HG02885 (cell line): ENCODE results near the gene EHD4.
A peak's percentile ranks its signal among the peaks of the same experiment; 100 is the strongest.

ENCODE experiments used
- ATAC-seq: cut with Tn5 transposase; IDR thresholded peaks from one replicate; pipeline ENCODE4 v1.9.1; 2021; ENCODE audit warnings: mild to moderate bottlenecking; ENCODE audit not compliant: unreplicated experiment, poor library complexity

EHD4 gene

DNA sequence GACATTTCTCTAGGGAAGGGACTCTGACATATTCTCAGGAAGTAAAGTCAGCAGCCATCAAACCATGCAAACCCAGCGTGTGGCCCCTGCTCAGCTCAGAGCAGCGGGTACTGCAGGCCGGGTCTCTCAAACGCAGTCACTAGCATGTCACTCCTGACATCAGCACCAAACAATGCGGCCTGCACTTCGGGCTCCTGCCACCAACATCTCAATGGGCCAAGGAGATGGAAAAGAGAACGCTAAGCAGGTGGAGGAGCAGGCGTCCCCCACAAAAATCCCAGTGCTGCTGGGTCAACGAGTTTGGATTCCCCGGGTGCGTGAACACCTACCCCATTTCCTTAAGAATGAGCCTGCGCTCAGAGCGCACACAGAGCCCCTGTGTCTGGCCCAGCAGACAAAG, 68.6 kb downstream of the EHD4 start:
- ATAC-seq, result no peak

DNA sequence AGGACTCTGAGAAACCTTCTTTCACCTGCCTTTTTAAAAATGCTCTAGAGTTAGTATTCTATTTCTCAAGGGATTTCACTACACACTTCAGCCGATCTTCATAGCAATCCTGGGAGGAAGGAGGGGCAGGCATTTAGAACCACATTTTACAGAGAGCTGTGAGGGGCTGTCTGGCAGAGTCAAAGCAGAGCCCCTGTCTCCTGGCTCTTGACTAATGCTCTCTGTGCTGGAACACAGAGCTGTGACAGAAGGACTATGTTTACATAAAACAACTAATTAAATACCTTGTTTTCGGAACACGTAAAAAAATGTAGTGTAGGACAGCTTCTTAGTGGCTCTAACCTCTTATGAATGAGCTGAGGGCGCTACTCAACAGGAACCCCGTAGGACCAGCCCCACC, 70.9 kb downstream of the EHD4 start:
- no peak for ATAC-seq

DNA sequence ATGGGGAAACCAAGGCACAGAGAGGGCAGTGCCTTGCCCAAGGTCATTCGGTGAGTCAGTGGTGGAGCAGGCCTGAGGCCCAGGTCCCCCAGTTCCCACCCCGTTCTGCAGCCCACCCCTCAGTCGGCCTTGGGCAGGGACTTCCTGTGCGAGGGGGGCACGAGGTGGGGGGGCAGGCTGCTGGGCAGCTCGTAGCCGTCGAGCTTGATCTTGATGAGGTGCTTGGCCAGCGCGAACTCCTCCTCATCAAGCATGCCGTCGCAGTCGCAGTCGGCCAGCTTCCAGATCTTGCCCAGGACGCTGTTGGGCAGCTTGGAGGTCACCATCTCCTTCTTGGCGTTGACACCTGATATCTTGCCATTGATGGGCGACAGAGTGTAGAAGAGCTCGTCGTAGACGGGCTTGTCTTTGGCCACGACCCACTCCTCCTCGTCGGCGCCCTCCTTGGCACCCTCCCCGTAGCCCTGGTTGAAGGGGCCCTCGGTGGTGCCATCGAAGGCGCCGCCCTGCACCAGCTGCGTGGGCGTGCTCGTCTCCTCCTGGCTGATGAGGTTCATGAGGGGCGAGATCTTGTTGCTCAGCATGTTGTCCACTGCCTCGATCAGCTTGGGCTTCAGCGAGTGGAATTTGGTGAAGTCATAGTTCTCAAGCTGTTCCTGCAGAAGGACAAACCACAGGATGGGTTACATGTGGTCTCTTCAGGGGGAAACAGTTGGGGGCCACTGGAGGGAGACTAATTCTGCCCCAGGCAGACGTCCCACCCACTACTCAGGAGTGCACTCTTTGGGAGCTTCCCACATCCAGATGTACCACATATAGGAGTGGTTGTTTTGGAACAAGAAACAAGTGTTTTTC, 71.6 kb downstream of the EHD4 start:
- ATAC-seq, result no peak

DNA sequence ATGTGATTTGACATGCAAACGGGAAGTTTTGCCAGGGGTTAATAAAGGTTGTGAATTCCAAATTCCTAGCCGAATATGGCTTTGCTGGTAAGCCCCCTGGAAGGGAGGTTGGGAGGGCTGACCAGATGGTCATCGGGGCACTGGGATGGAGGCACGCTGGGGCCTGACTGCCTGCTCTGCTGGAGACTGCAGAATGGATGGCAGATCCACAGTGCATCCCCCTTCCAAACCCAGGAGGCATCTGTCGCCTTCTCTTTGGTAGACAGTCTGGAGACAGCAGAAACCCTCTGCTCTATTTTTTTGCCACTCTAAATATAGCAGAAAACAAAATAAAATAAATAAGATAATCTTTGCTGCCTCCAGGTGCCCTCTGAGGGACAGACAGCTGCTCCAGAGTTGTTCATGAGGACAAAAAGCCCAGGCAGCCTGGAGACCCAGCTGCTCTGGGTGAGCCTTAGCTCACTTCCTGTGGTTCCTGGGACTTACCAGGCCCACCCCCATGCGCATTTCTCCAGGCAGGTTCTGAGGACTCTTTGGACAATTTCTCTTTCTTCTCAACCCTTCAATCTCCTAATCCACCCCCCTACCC, 72.4 kb downstream of the EHD4 start:
- no peak for ATAC-seq

DNA sequence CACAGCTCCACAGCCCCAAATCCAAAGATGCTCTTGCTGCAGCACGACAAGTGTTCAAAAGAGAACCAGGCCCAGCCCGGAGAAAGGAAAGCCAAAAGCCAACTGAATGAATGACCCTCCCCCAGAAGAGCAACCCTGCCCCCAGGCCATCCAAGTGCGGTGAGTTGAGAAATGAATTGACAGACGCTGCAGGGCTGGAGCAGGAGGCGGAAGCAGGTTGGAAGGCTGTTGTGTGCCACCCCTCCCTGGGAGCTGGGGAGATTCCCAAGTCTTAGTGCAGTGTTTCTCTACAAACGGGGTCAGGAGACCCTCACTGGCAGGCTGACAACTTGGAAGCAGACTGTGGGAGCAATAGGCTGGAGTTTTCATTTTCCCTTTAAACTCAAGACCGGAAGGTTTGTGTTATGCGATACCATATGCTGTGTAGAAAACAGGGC, 75.0 kb downstream of the EHD4 start:
- no peak for ATAC-seq

DNA sequence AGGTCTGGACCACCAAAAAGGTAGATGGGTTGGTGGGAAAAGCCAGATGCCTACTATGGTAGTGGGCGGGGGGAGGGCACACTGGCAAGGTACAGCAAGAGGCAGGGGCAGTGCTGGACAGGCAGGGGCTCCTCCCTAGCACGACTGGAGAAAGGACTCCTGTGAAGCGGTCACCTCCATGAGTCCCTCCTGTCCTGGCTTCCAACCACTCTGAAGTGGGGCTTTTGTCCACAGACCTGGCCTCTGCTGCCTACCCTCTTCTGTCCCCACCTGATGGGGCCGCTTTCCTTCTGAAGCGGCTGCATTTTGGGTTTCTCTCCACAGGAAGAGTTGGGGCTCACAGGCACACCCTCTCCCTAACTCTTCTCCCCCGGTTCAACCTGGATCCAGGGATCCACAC, 75.8 kb downstream of the EHD4 start:
- no peak for ATAC-seq

DNA sequence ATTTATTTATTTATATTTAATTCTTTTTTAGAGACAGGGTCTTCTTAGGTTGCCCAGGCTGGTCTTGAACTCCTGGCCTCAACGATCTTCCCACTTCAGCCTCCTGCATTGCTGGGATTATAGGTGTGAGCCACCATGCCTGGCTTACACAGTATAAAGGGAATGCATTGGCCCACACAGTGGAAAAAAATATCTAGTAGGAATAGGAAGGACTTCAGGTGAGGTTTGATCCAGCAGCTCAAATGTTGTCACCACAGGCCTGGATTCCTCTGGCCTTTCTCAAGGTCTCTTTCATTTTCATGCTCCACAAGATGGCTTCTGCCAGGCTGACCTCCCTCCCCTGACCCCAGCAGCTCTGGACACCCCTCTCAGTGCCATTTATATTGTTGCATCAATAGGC, 76.4 kb downstream of the EHD4 start:
- ATAC-seq, result no peak

DNA sequence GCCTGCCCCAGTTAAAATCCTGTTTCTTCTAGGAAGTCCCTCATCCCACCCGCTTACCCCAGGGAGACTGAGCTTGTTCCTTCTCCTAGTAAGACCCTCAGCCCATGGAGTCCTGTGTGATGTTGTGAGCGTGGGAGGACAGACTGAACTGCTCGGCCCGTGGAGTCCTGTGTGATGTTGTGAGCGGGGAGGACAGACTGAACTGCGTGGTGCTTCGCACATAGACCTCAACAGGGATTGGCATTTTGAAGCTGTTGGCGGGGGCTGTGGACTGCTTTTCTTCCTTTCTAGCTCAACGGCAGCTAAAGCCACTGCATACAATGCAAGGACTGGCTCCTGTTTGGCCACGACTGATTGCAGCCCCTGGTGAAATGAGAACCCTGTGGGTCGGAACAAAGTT, 76.9 kb downstream of the EHD4 start:
- no peak for ATAC-seq

DNA sequence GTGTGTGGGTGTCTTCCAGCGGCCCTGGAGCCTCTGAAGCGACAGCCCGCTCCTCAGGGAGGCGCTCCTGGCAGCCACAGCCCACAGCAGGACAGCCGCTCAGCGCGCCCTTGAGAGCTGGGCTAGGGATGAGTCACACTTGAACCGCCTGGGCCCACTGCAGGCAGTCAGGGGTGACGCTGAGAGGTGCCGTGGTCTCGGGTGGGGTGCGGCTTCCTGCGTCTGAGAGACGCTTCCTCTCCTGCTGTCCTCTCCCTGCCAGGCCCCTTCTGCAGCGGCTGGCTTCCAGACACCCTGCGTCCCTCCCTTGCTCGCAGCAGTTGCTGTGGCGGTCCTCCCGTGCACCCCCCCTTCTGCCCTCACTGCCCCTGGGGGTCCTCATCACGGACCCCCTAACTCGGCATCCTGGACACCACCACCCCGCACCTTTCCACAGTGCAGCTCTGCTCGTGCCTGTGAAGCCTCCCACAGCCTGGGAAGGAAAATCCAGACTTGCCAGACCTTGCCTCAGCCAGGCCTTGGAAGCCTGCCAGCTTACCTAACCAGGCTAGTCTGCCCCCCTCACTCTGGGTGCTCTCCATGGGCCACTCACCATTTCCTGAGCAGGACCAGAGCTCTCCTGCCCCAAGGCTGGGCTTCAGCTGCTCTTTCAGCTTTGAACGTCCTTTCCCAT, 77.4 kb downstream of the EHD4 start:
- ATAC-seq, result peak; percentile 93

DNA sequence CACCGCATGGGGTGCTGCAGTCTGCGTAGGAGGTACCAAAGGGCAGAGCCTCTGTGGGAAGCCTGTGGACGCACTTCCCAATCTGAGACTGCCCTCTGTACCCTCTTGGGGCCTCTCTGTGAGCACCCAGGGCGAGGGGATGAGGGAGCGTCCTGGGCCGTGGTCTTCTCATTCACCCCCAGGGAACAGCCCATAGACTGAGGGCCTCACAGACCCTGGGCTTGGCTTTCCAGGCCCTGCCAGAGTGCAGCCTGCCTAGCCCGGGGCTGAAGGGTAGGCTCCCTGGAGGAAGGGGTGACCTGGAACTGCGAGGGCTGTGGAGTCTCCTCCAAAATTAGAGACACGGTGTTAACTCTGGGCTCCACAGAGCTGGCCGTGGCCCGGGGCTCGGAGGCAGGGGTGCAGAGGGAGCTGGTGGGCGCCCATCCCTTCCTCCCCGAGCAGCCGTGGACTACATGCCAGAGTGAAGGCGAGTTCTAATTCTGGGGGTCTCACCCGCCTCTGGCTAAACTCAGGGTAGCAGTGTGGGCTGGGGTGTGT, 78.0 kb downstream of the EHD4 start:
- ATAC-seq, result no peak

DNA sequence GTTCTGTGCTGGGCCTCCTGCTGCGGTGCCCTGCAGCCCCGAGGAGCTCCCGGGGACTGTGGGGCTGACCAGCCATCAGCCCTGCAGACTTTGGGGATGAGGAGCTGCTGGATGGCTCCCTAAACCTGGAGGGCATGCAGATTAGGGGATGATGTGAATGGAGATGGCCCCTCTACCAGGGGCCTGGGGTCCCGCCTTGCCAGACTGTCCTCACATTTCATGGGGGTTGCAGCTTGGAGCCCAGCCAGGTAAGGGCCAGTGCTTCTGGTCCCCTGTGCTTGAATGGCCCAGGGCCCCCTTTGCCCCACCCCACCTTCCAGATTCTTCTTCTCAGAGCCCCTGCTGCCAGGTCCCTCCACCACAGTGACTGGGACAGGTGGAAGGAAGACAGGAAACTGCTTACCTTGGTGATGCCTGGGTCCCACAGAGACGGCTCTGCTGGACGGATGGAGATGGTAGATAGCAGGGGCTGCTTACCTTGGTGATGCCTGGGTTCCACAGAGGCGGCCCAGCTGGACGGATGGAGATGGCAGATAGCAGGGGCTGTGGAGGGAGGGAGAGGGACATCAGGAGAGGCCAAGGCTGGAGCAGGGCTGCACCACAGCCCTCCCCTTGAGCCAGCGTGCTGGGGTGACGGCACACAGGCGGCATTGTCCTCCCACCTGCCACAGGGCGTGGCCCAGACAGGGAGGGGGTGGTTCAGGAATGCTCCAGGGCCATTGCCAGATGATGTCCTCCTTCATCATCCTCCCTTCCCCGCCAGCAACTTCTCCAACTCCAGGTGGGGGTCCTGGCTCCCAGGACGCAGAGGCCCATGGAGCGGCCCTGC, 78.7 kb downstream of the EHD4 start, which contains the start of gene SPTBN5:
Gene SPTBN5 (minus strand): TSS at position 632 of the 829 bp plus-strand sequence. CDS start 556 bp downstream, at position 76.
- no peak for ATAC-seq

DNA sequence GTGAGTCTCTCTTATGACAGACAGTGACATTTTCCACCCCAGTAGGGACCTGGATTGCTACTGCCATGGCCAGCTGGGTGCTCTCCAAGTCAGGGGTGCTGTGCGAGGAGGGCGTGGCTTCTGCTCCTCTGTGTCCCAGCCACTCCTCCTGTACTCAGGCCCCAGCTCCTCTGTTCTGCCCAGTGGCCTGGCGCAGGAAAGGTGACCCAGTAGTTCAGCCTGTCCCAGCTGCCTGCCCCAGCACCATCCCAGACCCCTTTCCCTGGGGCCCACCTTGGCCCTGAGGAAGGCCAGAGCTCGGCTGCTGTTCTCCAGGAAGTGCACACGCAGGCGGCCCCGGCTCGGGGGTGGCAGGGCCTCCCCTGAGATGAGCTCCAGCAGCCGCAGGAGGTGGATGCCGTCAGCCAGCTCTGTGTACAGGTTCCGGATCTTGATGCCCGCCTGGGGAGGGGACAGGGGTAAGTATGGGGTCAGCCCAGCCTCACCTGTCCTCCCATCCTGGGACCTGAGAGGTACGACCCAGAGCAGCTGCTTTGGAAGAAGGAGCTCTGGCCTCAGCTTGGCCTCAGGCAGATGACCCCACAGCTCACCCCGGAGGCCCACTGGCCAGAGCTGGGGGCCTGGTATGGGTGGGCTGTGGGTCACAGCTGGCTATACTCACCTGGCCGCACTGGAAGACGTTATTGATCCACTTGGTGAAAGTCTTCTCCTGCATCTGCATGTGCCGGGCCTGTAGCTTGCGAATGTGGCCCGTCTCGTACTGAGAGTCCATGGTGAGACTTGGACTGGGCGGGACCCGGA, 79.5 kb downstream of the EHD4 start:
- ATAC-seq, result no peak

DNA sequence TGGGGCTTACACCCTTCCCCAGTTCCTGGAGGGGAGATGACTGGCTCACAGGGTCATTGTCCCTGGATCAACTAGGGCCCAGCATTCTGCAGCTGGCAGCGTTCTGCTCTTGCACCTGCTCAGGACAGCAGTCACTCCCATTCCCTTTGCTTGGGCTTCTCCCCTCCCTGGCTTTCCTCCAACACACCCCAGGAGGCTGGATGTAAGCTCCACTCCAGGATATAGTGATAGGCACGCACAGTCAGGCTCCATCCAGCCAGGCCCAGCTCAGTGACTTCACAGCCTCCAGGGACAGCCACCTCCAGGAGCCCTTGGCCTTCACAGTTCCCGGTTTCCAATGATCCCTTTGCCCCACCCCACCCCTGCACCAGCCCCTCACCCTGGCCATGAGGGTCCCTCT, 80.4 kb downstream of the EHD4 start:
- ATAC-seq, result no peak

DNA sequence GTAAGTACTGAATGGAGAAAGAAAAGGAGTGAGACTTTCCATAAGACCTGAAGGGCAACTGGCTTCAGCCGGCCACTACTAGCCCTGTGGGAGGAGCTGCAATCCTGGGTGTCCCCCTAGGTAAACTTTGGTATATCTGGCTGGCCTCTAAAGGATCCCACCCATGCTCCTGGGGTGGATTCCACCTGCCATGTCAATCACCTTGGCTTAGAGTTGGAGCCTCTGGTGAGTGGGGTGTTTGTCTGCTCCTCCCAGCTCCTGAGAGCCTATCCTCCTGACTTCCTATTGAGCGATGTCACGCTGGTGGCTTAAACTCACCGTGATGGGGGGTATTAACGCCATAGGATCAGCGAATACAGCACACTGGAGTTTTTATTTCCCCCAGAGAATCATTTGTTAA, 81.1 kb downstream of the EHD4 start:
- ATAC-seq, result no peak

DNA sequence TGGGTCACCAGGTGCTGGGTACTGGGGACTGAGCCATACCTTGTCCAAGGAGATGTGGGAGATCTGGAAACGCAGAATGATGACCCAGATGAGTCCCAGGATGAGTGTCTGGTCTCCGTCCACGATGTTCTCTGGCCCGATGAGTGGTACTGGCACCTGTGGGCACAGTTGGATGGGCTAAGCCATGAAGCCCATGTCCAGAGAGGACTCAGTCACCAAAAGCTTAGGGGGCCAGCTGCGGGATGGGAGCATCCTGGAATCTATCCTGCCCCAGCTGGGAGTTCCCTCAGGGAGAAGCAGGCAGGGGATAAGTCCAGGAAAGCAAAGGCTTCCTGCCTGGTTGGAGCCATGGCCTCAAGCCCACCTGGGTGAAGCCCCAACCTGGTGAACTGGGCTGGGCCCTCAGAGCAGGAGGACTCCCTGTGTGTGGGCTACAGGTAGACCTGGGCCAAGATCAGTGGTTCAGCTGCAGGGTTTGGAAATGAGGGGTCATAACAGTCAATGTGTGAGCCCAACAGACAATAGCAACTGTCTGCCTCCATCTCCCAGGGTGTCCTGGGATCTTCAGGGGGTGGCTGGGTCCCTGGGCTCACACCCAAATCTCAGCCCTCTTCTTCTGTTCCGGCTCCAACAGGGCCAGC, 82.2 kb downstream of the EHD4 start:
- no peak for ATAC-seq

DNA sequence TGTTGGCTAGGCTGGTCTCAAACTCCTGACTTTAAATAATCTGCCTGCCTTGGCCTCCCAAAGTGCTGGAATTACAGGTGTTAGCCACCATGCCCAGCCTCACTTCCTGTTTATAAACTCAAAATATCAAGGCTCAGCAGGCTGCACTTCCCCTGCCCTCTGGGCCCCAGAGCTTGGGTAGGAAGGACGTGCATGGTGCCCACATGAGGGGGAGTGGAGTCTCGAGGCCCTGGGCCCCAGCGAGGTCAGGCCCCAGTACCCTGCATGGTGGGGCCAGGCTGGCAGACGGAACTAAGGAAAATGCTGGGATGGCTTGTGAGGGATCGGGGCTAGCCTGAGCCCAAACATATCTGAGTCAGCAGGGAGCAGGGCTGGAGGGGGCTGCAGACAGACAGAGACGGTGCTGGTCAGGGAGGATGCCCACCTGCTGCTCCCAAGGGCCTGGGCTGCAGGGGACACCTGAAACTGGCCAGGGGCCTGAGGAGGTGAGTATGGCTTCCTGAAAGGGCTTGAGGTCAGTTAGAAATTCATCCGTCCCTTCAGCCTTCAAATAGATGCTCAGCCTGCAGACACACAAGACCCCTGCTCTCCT, 83.6 kb downstream of the EHD4 start:
- ATAC-seq, result no peak

DNA sequence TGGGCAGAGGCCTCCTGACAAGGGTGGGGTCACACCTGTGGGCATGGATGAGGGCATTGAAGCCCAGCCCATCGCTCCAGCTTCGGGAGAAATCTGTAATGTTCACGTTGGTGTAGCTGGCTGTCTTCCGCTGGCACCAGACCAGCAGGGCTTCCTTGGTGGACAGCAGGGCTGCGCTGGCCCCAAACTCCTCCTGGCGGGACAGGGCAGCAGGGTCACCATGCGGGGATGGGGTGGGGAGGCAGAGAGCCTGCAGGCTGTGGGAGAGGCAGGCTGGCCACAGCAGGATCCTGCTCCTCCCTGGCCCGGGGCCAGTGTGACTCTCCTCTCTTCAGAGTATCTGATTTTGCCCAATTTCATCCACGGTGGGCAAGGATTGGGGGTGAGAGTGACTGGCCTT, 84.5 kb downstream of the EHD4 start:
- no peak for ATAC-seq

DNA sequence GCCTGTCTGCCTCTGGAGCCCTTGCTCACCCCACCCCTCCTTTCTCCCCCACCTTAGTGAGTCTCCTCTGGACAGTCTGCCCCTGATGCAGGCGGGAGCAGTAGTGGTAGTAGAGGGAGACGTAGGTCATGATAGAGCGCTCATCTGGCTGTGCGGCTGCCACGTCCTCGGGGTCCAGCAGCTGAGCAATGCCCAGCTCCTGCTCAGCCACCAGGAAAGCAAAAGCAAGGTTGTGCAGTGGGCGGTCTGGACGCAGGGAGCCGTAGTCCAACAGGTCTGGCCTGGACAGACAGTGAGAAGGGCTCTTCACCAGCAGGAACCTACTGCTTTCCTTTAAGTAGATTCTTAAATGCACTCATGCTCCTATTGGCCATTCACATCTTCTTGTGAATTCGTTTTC, 85.2 kb downstream of the EHD4 start:
- ATAC-seq, result no peak

DNA sequence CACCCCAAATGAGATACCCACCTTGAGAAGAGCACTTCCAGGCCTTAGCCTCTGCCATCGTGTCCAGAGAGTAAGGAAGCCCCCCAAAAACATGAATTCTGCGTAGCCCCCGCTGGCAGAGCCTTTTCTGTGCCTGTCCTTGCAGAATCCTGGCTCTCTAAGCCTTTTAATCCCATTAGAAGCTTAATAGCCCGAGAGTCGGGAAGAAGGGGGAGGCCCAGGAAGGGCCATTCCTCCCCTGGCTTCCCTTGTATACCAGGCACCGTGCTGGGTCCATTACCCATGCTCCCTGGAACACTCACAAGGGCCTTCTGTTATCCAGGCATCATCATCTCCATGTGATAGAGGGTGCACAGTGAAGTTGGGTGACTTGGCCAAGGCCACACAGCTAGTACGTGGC, 85.6 kb downstream of the EHD4 start:
- no peak for ATAC-seq
